Measurements from ENCODE around the gene OR52R1. TPM values are rescaled to one million over a fixed set of nuclear protein-coding genes. Genes with fewer than 3 reads are reported as not detected.
"Not testable (repeated sequence)": the region's sequence is repeated elsewhere in the genome, so short reads cannot be mapped to it uniquely, and the experiment has no call there.

The OR52R1 gene
- total RNA-seq: not detected in 2 replicates

- DNase-seq (ENCODE audit: low read depth): no peak
Measured at GRCh38 chr11:4804280-4804679, at the start of gene OR52R1. TSS of gene OR52R1 (minus strand) at chr11:4804380. CDS start at chr11:4804380, 0 bp downstream.

- DNase-seq (ENCODE audit: low read depth): no peak
Measured at GRCh38 chr11:4851033-4851432, 46.9 kb upstream of the OR52R1 start.

GRCh38 chr11:4848908-4849532, 44.8 kb upstream of the OR52R1 start, which contains the start of gene OR51S1:
TSS of gene OR51S1 (minus strand) at chr11:4849208. CDS start at chr11:4849208, 0 bp downstream.
- DNase-seq (ENCODE audit: low read depth): no peak

GRCh38 chr11:4839851-4840549, 35.8 kb upstream of the OR52R1 start:
- DNase-seq (ENCODE audit: low read depth): no peak

- no peak for DNase-seq (ENCODE audit: low read depth)
Measured at GRCh38 chr11:4830909-4831308, 26.7 kb upstream of the OR52R1 start.

- DNase-seq (ENCODE audit: low read depth): no peak
Measured at GRCh38 chr11:4830346-4830745, 26.2 kb upstream of the OR52R1 start.

- DNase-seq (ENCODE audit: low read depth): peak; percentile 6
Measured at GRCh38 chr11:4826425-4826824, 22.2 kb upstream of the OR52R1 start.

GRCh38 chr11:4825132-4825531, 21.0 kb upstream of the OR52R1 start:
- no peak for DNase-seq (ENCODE audit: low read depth)

- DNase-seq (ENCODE audit: low read depth): no peak
Measured at GRCh38 chr11:4821021-4821420, 16.8 kb upstream of the OR52R1 start, which contains the start of gene OR51F2. TSS of gene OR51F2 (plus strand) at chr11:4821321. CDS start at chr11:4821422, 101 bp downstream.

- no peak for DNase-seq (ENCODE audit: low read depth)
Measured at GRCh38 chr11:4809246-4809645, 5.1 kb upstream of the OR52R1 start.

- DNase-seq (ENCODE audit: low read depth): no peak
Measured at GRCh38 chr11:4808476-4808875, 4.3 kb upstream of the OR52R1 start.

- not testable (repeated sequence) for DNase-seq (ENCODE audit: low read depth)
Measured at GRCh38 chr11:4801316-4801715, 2.9 kb downstream of the OR52R1 start.

GRCh38 chr11:4798427-4799183, 5.6 kb downstream of the OR52R1 start:
- no peak for DNase-seq (ENCODE audit: low read depth)

GRCh38 chr11:4797206-4797605, 7.0 kb downstream of the OR52R1 start:
- no peak for DNase-seq (ENCODE audit: low read depth)

- no peak for DNase-seq (ENCODE audit: low read depth)
Measured at GRCh38 chr11:4782454-4782853, 21.7 kb downstream of the OR52R1 start.

- DNase-seq (ENCODE audit: low read depth): no peak
Measured at GRCh38 chr11:4769838-4770237, 34.3 kb downstream of the OR52R1 start, which contains the start of gene OR51F1. TSS of gene OR51F1 (minus strand) at chr11:4769938. CDS start at chr11:4769938, 0 bp downstream.

GRCh38 chr11:4768094-4768493, 36.1 kb downstream of the OR52R1 start:
- DNase-seq (ENCODE audit: low read depth): no peak

GRCh38 chr11:4766420-4767043, 37.6 kb downstream of the OR52R1 start:
- no peak for DNase-seq (ENCODE audit: low read depth)

- DNase-seq (ENCODE audit: low read depth): no peak
Measured at GRCh38 chr11:4763096-4763495, 41.1 kb downstream of the OR52R1 start.
